ENCODE data around the gene TNFRSF12A. TPM values are rescaled to one million over a fixed set of nuclear protein-coding genes. Genes with fewer than 3 reads are reported as not detected.

TNFRSF12A gene
- total and polyA plus RNA-seq, 2 of the 13 experiments (the other 11 are each of a cell fraction or from before 2014, with no cell fraction given), result 61.9 to 66.0 TPM

- TF ChIP-seq EEA1 (CRISPR knock-in tag; IDR thresholded peaks at IDR 0.05; ENCODE audit: borderline replicate concordance) (no peak), MTERF4 (CRISPR knock-in tag; IDR thresholded peaks at IDR 0.05) (no peak), ZNF253 (CRISPR knock-in tag; IDR thresholded peaks at IDR 0.05; ENCODE audit: borderline replicate concordance) (no peak), GATA4 (IDR thresholded peaks at IDR 0.05; ENCODE audit: borderline replicate concordance, low read depth) (0 out of 2 replicates have a peak, but pooled peaks have one; percentile 19), DBP (CRISPR knock-in tag; IDR thresholded peaks at IDR 0.05; ENCODE audit: not compliant biosample characterization) (peak; percentile 31), ZBTB26 (CRISPR knock-in tag; IDR thresholded peaks at IDR 0.05; ENCODE audit: borderline replicate concordance) (no peak), NBN (conservative IDR thresholded peaks at IDR 0.05) (no peak), ZNF607 (CRISPR knock-in tag; IDR thresholded peaks at IDR 0.05; ENCODE audit: borderline replicate concordance) (no peak), FOXC1 (CRISPR knock-in tag; IDR thresholded peaks at IDR 0.05; ENCODE audit: borderline replicate concordance) (no peak), ZNF639 (CRISPR knock-in tag; conservative IDR thresholded peaks at IDR 0.05) (peak; percentile 97; the same call in 1 of the 2 replicates), IRF1 (CRISPR knock-in tag; IDR thresholded peaks at IDR 0.05; ENCODE audit: low read depth) (no peak), ATF2 (CRISPR knock-in tag; IDR thresholded peaks at IDR 0.05) (peak; percentile 98), CENPBD1 (CRISPR knock-in tag; IDR thresholded peaks at IDR 0.05; ENCODE audit: borderline replicate concordance, low read depth) (no peak), ATF1 (CRISPR knock-in tag; IDR thresholded peaks at IDR 0.05) (no peak), RNF219 (CRISPR knock-in tag; IDR thresholded peaks at IDR 0.05) (no peak; the same call in 1 of the 2 replicates), CAMTA2 (CRISPR knock-in tag; IDR thresholded peaks at IDR 0.05; ENCODE audit: borderline replicate concordance) (no peak), PCBP1 (IDR thresholded peaks at IDR 0.05; ENCODE audit: borderline replicate concordance, low read depth, low read length) (no peak), CREM (IDR thresholded peaks at IDR 0.05) (peak; percentile 54), CREM (CRISPR knock-in tag; IDR thresholded peaks at IDR 0.05) (no peak)
These were observed 658 bp downstream of the TNFRSF12A start (continued) for GRCh38 chr16:3020604-3021448.

Data from HepG2 (cell line).